Measurements from ENCODE around the gene UBXN11.

- no peak for TF ChIP-seq POLR2A (IDR thresholded peaks at IDR 0.05)
- no peak for TF ChIP-seq POLR2AphosphoS5 (IDR thresholded peaks at IDR 0.05; ENCODE audit: insufficient read depth in 1 of 2, low read depth in 1 of 2)
- TF ChIP-seq CTCF (IDR thresholded peaks at IDR 0.05), result no peak
Measured at GRCh38 chr1:26327956-26328362, 21.5 kb upstream of the UBXN11 start.
